ENCODE results near the gene CCDC61.

Gene CCDC61

GRCh38 chr19:45973553-45974338 is 21.5 kb upstream of the CCDC61 start, which contains the start of gene NOVA2:
Gene NOVA2 (minus strand): TSS chr19:45973865. CDS start chr19:45973351, 514 bp downstream.
- no peak for DNase-seq (ENCODE audit: low read depth in 2 of 2)

- DNase-seq (ENCODE audit: low read depth in 2 of 2) = no peak
Measured at GRCh38 chr19:45975306-45976070, 19.8 kb upstream of the CCDC61 start.

- no peak for DNase-seq (ENCODE audit: low read depth in 2 of 2)
Measured at GRCh38 chr19:45976178-45976577, 19.1 kb upstream of the CCDC61 start.

- DNase-seq (ENCODE audit: low read depth in 2 of 2) = no peak
Measured at GRCh38 chr19:45978156-45978555, 17.1 kb upstream of the CCDC61 start.

- no peak for DNase-seq (ENCODE audit: low read depth in 2 of 2)
Measured at GRCh38 chr19:45981350-45981749, 13.9 kb upstream of the CCDC61 start.

- no peak for DNase-seq (ENCODE audit: low read depth in 2 of 2)
Measured at GRCh38 chr19:45985321-45985720, 9.9 kb upstream of the CCDC61 start.

- no peak for DNase-seq (ENCODE audit: low read depth in 2 of 2)
Measured at GRCh38 chr19:45990113-45990728, 5.0 kb upstream of the CCDC61 start.

- no peak for DNase-seq (ENCODE audit: low read depth in 2 of 2)
Measured at GRCh38 chr19:45994456-45994997, 740 bp upstream of the CCDC61 start.

GRCh38 chr19:45995715-45996385 is 583 bp downstream of the CCDC61 start:
- no peak for DNase-seq (ENCODE audit: low read depth in 2 of 2)

GRCh38 chr19:45996933-45997332 is 1.7 kb downstream of the CCDC61 start:
- DNase-seq (ENCODE audit: low read depth in 2 of 2) = no peak

- DNase-seq (ENCODE audit: low read depth in 2 of 2) = no peak
Measured at GRCh38 chr19:45998834-45999233, 3.6 kb downstream of the CCDC61 start.

GRCh38 chr19:45999653-46000121 is 4.4 kb downstream of the CCDC61 start:
- no peak for DNase-seq (ENCODE audit: low read depth in 2 of 2)

GRCh38 chr19:46000491-46001246 is 5.4 kb downstream of the CCDC61 start:
- DNase-seq (ENCODE audit: low read depth in 2 of 2) = peak; percentile 40 to 65

GRCh38 chr19:46002678-46003275 is 7.5 kb downstream of the CCDC61 start:
- DNase-seq (ENCODE audit: low read depth in 2 of 2) = no peak

- no peak for DNase-seq (ENCODE audit: low read depth in 2 of 2)
Measured at GRCh38 chr19:46006411-46006810, 11.1 kb downstream of the CCDC61 start.

GRCh38 chr19:46009530-46010510 is 14.6 kb downstream of the CCDC61 start:
- peak; percentile 45 to 46 for DNase-seq (ENCODE audit: low read depth in 2 of 2)

GRCh38 chr19:46014534-46014933 is 19.3 kb downstream of the CCDC61 start:
- DNase-seq (ENCODE audit: low read depth in 2 of 2) = no peak

GRCh38 chr19:46014941-46015686 is 19.8 kb downstream of the CCDC61 start:
- peak; percentile 28 to 55 for DNase-seq (ENCODE audit: low read depth in 2 of 2)
